A549 treated with Hydrocortisone at 1 μM for 4 hours (cell line): ENCODE measurements around the gene PCDHGA3. TPM values are rescaled to one million over a fixed set of nuclear protein-coding genes. Genes with fewer than 3 reads are reported as not detected.

ENCODE experiments used
- total RNA-seq: library from RNA; stranded (reverse); fragments of 200-300 nt; extraction: Qiagen RNA extraction; gene quantifications from 5 replicates; pipeline ENCODE4 v1.2.3, GENCODE V29; 2022

The PCDHGA3 gene
- not detected in 5 replicates for total RNA-seq

GRCh38 chr5:141343242-141343952 lies at the start of gene PCDHGA3:
TSS of gene PCDHGA3 (plus strand) at chr5:141343829. CDS start at chr5:141344034, 205 bp downstream.

GRCh38 chr5:141303756-141304155 lies 39.9 kb upstream of the PCDHGA3 start, which contains the start of gene SLC25A2:
TSS of gene SLC25A2 (minus strand) at chr5:141304049. CDS start at chr5:141303865, 184 bp downstream.

GRCh38 chr5:141320225-141321169 lies 23.1 kb upstream of the PCDHGA3 start, which contains the start of gene TAF7:
TSS of gene TAF7 (minus strand) at chr5:141320784. CDS start at chr5:141320044, 740 bp downstream.

GRCh38 chr5:141330299-141331080 lies 13.1 kb upstream of the PCDHGA3 start, which contains the start of gene PCDHGA1:
TSS of gene PCDHGA1 (plus strand) at chr5:141330514.

GRCh38 chr5:141338538-141339306 lies 4.9 kb upstream of the PCDHGA3 start, which contains the start of gene PCDHGA2:
TSS of gene PCDHGA2 (plus strand) at chr5:141338760.

GRCh38 chr5:141349917-141350619 lies 6.4 kb downstream of the PCDHGA3 start, which contains the start of gene PCDHGB1:
TSS of gene PCDHGB1 (plus strand) at chr5:141350099. CDS start at chr5:141350261, 162 bp downstream.

GRCh38 chr5:141354900-141355469 lies 11.4 kb downstream of the PCDHGA3 start, which contains the start of gene PCDHGA4:
TSS of gene PCDHGA4 (plus strand) at chr5:141355021. CDS start at chr5:141355108, 87 bp downstream.

GRCh38 chr5:141359790-141360426 lies 16.3 kb downstream of the PCDHGA3 start, which contains the start of gene PCDHGB2:
TSS of gene PCDHGB2 (plus strand) at chr5:141359994. CDS start at chr5:141360136, 142 bp downstream.

GRCh38 chr5:141363952-141364660 lies 20.5 kb downstream of the PCDHGA3 start, which contains the start of gene PCDHGA5:
TSS of gene PCDHGA5 (plus strand) at chr5:141364162. CDS start at chr5:141364331, 169 bp downstream.

GRCh38 chr5:141369994-141370848 lies 26.6 kb downstream of the PCDHGA3 start, which contains the start of gene PCDHGB3:
TSS of gene PCDHGB3 (plus strand) at chr5:141370242. CDS start at chr5:141370395, 153 bp downstream.

GRCh38 chr5:141373673-141374317 lies 30.2 kb downstream of the PCDHGA3 start, which contains the start of gene PCDHGA6:
TSS of gene PCDHGA6 (plus strand) at chr5:141373891. CDS start at chr5:141374084, 193 bp downstream.

GRCh38 chr5:141382469-141383294 lies 39.1 kb downstream of the PCDHGA3 start, which contains the start of gene PCDHGA7:
TSS of gene PCDHGA7 (plus strand) at chr5:141382742. CDS start at chr5:141382900, 158 bp downstream.

GRCh38 chr5:141387557-141388311 lies 44.1 kb downstream of the PCDHGA3 start, which contains the start of gene PCDHGB4:
TSS of gene PCDHGB4 (plus strand) at chr5:141387698. CDS start at chr5:141387885, 187 bp downstream.

GRCh38 chr5:141392429-141393198 lies 49.0 kb downstream of the PCDHGA3 start, which contains the start of gene PCDHGA8:
TSS of gene PCDHGA8 (plus strand) at chr5:141392633. CDS start at chr5:141392814, 181 bp downstream.

